ENCODE measurements around the gene CXCL14.

Gene CXCL14

DNA sequence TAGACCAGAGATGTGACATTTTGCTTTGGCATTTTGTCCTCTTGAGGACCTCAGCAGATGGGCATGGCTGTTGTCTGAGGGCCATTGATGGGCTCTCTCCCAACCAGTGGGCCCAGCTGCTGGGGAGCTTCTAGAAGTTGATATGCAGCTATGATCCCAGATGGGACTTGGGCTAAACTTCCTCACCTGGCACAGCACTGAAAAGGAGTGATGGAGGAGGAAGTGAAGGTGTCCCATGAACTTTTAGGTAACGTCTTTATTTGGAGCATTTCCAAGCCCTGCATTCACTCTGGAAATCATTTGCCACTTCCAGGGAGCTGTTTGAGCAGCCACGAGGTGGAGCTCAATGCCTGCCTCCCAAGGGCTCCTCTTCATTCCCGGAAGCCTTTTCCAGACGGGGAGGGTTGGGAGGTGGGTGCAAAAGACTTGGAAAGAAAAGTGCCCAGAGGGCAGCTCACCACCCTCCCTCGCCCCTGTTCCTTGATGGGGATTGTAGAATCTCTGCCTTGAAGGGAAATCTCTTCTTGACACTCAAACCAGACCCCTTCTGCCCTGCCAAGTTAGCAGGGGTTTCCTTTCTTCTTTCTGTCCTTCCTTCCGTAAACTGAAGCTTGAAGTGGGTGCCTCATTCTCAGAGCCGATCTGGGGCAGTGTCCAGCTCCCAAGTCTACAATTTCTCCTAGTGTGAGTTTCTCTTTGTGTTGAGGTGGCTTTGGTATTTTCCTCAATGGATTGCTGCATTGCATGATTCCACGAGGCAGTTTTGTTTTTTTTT lies 24.9 kb downstream of the CXCL14 start:
- intact Hi-C loops (cut with DNase I): loop anchor here (2.0 kb wide), 1 partner anchor 87 kb away; no protein-coding TSS in a partner anchor

DNA sequence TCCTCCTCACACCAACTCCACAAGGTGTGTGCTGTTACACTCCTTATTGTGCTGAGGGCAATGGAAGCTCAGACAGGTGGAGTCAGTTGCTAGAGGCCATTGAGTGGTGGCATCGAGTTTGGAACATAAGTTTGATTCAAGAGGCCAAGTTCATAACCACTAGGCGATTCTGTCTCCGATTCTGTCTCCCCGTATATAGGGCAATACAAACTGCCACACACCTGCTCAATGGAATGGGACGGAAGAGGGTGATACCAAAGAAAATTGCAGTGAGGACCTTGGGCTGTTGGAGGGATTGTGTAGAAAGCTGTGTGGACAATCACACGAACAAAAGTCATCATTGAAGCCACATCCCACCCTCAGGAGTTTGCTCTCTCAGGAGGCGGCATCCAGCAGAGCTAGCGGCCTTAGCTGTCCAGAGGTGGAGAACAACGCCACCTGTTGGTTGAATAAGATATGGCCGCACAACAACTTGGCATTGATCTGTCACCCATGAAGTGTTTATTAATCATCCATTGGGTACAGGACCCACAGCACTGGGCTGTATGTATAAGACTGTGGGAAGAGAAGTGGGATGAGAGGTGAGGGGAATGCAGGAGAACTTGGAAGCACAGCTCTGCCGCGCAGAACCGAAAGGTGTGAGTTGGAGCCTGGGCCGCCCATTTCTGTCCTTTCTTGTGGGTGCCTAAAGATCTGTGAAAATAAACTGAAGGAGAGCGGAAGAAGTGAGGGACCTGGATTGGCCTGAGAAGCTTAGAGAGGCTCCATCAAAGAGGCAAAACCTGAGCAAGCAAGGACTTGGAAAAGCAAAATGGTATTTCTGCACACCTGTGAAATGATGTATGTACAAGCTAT lies 27.0 kb downstream of the CXCL14 start:
- intact Hi-C loops (cut with DNase I): loop anchor here (2.0 kb wide), 1 partner anchor 85 kb away; no protein-coding TSS in a partner anchor

More for the DNA sequence above, 24.9 kb downstream of the CXCL14 start:
- DNase-seq: peak in 20 of 42 donors; percentile 28 to 68 (median 42)

DNA sequence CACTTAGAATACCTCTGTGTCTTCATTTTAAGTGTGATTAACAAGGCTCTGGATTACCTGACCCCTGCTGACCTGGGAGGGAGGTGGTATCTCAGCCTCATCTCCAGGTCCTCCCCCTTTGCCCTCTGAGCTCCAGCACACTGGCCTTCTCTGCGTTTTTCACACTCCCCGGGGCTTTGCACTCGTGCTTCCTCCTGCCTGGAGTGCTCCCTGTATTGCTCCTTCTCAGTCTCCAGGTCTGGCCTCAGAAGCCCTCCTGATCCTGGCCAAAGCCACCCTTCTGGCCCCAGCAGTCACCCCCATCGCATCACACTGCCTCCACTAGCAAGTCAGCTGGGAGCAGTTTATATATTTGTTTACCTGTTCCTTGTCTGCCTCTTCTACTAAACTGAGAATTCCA lies 29.4 kb downstream of the CXCL14 start:
- intact Hi-C loops (cut with DNase I): no loop called here
- DNase-seq: no peak

More for the DNA sequence above, 27.0 kb downstream of the CXCL14 start:
- DNase-seq: peak in 41 of 42 donors; percentile 39 to 92 (median 77)

DNA sequence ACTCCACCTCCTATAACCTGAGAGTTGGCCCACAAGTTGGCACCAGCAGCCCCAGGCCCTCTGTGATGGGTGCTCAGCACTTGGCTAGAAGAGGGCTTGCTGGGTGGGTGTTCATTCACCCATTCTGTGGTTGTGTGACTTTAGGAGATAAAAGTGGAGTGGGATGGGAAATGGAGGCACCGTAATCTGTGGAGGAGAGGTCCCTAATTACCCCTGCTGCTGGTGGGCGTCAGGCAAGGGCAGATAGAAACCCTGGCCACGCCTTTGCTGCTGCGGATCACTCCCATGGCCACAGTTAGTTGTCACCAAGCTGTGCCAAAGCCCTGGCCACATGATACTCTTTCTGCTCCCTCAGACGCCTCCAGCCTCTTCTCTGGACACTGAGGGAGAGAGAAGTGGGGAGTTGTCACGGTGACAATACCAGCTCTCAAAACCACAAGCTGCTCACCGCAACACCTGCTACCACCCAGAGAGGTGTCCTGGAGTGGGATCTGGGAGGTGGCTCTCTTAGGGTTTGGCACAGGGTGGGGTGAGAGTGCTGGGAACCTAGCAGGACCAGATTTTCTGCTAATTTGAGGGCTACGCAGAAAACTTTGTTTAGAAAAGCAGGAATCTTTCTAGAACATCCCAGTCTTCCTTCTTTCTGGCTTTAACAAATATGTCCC lies 31.1 kb downstream of the CXCL14 start:
- DNase-seq: no peak
- intact Hi-C loops (cut with DNase I): no loop called here

DNA sequence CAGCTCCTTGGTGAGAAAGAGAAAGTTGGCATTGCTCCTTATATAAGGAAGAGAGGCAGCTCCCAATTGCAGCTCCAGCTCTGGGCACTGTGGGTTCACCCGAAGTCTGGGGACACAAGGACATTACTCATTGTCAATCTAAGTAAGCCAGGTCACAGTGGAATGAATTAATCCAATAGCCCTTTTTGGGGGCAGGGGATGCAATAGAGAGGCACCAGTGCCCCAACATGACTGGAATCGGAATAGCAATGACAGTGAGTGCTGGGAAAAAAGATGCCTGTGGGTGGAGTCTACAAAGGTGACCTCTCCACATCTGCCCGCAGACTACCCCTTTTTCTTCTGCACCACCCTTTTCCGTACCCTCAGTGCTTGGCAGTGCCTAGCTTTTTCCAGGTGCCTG lies 31.9 kb downstream of the CXCL14 start:
- no peak for DNase-seq
- intact Hi-C loops (cut with DNase I): no loop called here

DNA sequence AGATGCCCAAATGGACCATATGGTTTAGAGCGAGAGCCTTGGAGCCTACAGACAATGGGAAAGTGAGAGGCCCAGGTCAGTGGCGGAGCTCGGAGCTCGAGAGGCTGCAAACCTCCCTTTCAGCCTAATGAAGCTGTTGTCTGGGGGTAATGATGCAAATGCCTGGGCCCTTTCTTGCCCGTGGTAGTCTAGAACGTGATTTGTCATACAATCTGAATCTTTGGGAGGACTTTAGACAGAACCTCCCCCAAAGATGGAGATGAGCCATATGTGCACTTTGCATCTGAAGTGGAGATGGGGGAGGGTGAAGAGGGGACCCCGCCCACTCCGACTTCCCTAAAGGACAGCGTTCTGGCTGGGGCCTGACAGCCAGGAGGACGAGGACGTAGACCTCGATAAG lies 32.7 kb downstream of the CXCL14 start:
- intact Hi-C loops (cut with DNase I): no loop called here
- DNase-seq: no peak

DNA sequence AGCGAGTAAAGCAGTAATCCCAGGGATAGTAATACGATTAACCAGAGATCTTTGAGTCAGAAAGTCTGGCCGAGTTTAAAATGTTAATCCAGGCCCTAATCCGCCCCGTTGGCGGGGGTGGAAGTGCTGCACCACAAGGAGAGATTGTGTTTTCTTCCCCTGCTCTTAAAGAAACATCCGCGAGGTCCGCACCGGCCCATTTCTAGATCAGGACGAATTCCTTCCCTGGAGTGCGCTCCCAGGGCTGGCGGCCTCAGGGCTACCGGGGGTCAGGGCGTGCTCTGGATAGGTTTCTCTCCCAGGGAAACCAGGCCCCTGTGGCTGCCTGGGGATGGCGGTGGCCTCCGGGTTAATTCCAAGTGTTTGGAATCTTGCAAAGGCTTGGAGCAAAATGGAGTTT lies 33.7 kb downstream of the CXCL14 start:
- DNase-seq: no peak

DNA sequence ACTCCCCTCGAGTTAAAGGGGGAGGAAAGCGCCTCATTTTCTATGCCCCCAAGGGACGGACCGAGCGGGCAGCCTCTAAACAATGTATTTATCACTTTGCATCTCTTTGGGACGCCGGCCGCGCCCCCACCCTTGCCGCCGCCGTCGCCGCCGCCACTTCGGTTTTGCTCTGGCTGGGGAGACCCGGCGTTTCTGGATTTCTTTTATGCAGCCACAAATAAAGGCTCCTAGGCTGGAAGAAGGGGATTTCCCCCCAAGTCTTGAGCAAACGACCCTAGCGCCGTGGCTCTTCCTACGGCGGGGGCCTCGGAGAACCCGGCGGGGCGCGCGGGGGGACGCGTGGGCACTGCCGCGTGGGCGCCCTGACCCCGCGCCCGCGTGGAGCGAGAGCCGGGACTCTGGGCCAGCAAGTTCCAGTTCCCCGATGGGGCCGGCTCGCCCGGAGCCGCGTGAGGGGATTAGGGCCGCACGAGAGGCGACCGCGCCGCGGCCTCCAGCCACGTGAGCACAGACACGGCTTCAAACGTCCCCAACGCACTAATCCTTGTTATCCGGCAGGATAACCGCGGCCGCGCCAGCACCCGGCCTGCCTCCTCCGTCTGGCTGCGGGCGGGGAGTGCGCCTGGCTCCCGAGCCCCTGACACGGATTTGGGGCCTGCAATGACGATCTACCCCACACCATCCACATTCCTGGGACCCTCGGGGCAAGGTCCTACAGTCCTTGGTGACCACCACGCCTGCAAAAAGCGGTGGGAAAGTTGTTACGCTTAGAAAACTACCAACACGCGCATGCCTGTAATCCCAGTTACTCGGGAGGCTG lies 35.1 kb downstream of the CXCL14 start:
- no peak for DNase-seq
- intact Hi-C loops (cut with DNase I): no loop called here

More for the DNA sequence above, 33.7 kb downstream of the CXCL14 start:
- intact Hi-C loops (cut with DNase I): no loop called here

DNA sequence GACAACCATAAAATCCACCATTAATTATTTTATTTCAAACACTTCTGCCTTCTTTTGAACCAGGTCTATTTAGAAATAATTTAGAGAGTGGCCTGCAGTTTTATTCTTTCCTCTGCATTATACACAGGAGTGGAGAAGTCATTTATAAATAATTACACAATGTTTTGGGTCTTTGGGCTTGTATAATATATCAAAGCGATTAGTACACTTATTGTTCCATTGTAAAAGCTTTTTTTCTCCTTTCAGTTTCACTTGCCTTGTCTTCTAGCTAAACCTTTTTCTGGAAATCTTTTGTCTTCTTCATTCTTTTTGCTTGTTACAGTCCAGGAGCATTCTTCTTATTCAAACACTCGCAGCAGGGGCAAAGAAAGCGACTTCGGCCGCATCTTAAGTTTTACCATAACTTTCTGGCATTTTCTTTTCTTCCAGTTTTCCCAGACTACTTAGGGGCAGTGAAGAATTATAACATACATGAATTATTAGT lies 35.7 kb downstream of the CXCL14 start:
- DNase-seq: no peak
- intact Hi-C loops (cut with DNase I): no loop called here

DNA sequence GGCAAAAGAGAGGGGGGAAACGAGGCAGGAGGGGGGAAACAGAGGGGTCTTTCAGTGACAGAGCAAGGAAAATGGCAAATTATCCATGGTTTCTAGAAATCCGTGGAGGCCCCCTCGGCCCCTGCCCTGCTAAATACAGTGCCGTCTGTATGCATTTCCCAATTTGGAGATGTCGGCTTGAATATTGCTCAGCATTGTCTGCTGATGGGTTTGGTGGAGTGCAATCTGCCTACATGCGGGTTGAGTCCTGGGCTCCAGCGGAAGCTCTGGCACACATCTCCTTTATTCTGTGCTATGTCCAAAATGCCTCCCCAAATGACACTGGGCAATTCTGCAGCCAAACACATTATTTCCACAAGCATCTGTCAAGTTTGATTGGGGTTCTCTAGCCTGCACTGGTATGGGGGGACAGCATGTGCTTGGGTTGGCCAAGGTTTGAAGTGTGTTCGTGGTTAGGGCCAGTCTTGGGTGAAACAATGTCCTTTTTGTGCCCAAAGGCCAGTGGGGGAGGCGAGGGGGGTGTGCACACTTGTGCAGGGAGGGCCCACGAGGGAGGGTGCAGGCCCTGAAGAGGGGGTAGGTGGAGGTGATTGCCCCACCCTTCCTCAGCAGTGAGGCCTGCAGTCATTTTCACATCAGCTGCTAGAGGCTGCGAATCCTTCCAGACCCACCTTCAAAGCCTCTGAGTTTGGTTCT lies 36.8 kb downstream of the CXCL14 start:
- intact Hi-C loops (cut with DNase I): no loop called here
- no peak for DNase-seq

DNA sequence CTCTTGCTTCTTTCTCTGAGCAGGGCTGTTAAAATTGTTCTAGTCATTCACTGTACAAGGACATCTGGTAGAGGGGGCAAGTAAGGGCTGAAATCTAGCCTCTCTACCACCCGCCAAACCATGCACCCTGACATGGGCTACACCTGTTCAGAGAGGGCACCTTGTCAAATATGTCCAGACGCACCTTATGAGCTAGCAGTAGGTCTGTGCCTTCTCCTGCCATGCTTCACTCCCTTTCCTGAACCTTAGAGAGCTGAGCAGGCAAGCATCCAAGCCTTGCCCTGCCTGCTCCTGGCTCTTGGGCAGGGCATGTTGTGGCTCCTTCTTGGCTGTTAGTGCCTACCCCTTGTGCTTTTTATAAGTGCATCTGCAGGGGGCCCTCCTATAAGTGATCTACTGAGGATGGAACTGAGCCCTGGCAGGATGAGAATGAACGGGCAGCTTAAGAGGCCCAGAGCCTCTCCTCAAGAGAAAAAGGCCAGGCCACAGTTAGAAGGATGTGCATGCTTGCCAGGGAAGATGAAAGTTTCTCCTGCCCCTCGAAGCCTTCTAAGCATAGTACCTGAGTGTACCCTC lies 39.3 kb downstream of the CXCL14 start:
- peak in 1 of 42 donors; percentile 16 for DNase-seq
- intact Hi-C loops (cut with DNase I): no loop called here

DNA sequence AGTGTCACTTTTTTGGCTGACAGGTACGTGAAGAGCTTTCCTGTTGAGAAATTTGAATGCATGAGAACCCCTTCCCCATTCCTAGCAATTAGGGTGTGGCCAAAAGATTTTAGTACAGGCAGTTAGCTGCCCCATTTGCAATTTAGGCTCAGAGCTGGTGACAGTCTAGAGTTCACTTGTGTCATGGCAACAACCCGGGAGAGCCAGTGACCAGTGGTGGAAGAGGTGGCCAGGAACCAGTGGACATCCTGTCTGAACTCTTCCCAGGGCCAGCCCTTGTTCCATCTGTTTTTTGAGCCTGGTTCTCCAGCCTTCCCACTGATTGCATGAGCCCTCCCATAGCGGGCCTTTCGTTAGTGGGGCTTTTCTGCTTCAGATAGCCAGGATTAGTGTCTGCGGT lies 40.5 kb downstream of the CXCL14 start:
- intact Hi-C loops (cut with DNase I): no loop called here
- peak in 2 of 42 donors; percentile 25 to 33 for DNase-seq

DNA sequence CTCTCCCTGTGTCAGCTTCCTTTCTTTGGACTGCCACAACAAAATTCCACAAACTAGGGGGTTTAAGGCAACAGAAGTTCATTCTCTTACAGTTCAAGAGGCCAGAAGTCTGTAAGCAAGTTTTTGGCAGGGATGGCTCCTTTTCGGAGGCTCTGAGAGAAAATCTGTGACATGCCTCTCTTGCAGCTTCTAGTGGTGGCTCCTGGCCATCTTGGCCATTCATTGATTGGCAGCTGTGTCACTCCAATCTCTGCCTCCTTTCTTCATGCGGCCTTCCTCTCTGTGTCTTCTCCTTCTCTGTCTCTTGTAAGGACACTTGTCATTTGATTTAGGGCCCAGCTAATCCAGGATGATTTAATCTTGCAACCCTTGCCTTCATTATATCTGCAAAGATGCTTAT lies 41.0 kb downstream of the CXCL14 start:
- DNase-seq: no peak

DNA sequence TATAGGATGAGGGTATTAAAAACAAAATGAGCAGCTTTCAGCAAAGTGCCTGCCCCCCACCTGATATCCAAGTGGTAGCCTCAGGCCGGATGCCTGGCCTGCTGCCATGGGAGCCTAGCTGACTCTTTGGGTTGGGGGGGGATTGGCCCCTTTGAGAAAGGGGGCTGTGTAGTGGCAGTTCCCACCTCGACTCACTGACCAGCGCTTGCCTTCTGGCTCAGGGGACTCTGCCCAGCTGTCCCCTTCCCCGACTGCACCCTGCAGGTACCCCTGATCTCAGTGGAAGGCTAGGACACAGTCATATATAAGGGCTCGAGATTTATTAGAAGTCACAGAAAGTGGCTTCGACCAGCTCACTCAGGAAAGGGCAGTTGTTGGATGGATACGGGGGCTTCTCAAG lies 41.5 kb downstream of the CXCL14 start:
- peak in 1 of 42 donors; percentile 12 for DNase-seq
- intact Hi-C loops (cut with DNase I): no loop called here

More for the DNA sequence above, 41.0 kb downstream of the CXCL14 start:
- intact Hi-C loops (cut with DNase I): no loop called here

DNA sequence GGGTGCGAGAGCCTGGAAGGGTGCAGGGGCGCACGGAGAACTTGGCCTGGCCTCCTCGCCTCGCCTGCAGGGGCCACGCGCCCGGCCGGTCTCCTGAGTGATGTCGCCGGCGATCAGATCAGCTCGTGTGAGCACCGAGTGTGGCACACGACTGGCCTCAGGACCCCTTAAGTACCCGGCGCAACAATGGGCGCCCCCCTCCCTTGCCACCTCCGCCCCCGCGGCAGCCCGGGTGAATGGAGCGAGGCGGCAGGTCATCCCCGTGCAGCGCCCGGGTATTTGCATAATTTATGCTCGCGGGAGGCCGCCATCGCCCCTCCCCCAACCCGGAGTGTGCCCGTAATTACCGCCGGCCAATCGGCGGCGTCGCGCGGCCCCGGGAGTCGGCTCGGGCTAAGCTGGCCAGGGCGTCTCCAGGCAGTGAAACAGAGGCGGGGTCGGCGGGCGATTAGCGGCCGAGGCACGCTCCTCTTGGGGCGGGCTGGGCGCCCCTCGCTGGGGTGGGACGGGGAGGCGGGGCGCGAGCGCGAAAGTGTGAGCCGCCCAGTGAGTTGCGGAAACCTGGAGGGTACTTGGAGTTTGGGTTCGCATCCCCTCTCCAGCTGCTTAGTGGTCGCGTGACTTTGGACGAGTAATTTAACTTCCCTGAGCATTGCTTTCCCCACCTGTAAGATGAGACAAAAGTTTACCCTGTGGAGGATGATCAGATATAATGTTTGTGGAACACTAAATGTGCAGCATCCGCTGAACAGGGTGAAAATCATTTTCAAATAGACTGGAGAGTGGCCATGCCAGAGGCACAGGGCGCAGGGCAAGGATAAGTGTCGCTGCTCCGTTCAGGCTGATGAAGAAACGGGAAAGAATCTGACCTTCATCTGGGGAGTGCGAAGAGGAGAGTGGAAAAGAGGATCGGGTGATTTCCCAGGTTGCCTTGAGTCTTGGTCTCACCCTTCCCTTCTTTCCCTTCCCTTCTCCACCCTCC lies 42.7 kb downstream of the CXCL14 start, which contains the start of gene NEUROG1:
TSS of gene NEUROG1 (minus strand) at position 145 of the 982 bp plus-strand sequence. CDS start 274 bp downstream, outside the sequence.
- intact Hi-C loops (cut with DNase I): no loop called here
- DNase-seq: peak in 2 of 42 donors; percentile 27 to 42

DNA sequence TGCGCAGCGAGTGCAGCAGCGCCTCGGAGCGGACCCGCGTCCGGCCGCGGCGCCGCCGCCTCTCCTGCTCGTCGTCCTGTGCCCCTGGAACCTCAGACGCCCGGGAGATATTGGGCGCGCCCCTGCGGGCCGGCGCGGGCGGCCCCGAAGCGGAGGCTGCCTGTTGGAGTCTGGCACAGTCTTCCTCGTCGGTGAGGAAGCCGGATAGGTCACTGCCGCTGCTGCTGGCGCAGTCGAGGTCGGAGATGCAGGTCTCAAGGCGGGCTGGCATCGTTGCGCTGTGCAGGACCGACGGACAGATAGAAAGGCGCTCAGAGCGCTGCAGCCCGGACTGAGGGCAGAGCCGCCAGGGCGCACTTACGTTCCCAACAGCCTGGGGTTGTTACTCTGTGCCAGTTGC lies 43.4 kb downstream of the CXCL14 start:
- intact Hi-C loops (cut with DNase I): no loop called here

More for the DNA sequence above, 43.4 kb downstream of the CXCL14 start:
- DNase-seq: peak in 1 of 42 donors; percentile 28

Measured in head of caudate nucleus (tissue), 42 donors.